Measurements from ENCODE around the gene KAT7. TPM values are rescaled to one million over a fixed set of nuclear protein-coding genes. Genes with fewer than 3 reads are reported as not detected.
"Not testable (repeated sequence)": the region's sequence is repeated elsewhere in the genome, so short reads cannot be mapped to it uniquely, and the experiment has no call there.

The KAT7 gene
- polyA plus RNA-seq, 3 donors from 2014 or later, result 32.3 to 67.2 (median 37.9) TPM

- peaks cover 0 to 9% (median 0%) of the 10 kb centered on the region in 3 donors for H3K27me3 Mint-ChIP-seq (ENCODE audit: low read depth in 3 of 3)
- peaks cover 86 to 88% of the 10 kb centered on the region in 2 donors for H3K4me1 Mint-ChIP-seq
- DNase-seq, result no peak
- peak overlapping the region; percentile 77 to 91 (median 86) for H3K27ac Mint-ChIP-seq
- no peaks in the 10 kb centered on the region for H3K9me3 Mint-ChIP-seq
- peak overlapping the region; percentile 52 to 65 (median 60) for H3K4me3 Mint-ChIP-seq
- peaks cover 0 to 10% (median 5%) of the 10 kb centered on the region in 3 donors for H3K36me3 Mint-ChIP-seq
Measured at GRCh38 chr17:49753959-49754391, 34.5 kb upstream of the KAT7 start.

DNA sequence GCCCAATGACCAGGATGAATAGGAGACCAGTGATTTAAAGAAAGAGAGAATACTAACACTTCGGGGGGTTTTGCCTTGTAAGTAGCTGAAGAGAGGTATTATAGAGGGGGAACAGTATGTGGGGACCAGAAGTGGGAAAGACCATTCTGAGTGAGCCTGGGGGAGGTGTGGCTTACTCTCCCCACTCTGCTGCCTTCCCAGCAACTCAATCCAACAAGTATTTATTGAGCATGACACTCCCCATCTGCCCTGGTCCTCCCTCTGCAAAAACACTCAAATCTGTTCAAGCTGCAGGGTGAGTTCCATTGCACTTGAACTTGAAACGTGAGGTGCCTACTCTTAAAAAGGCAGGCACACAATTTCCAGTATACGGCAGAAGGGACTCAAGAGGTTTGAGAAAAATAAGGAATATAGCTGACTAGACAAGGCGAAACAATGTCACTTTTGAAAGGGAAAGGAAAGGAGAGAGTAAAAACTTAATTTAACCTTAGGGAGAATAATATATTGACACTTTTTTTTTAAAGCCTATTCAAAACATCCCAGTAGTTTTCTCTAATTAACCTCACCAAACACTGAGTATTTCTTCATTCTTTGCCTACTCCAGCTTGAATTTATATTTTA, 32.7 kb upstream of the KAT7 start:
- DNase-seq, result no peak
- peak overlapping the region; percentile 77 to 95 (median 92) for H3K27ac Mint-ChIP-seq
- no peaks in the 10 kb centered on the region for H3K9me3 Mint-ChIP-seq
- H3K4me3 Mint-ChIP-seq, result peak overlapping the region; percentile 48 to 67 (median 64)
- peaks cover 0 to 10% (median 5%) of the 10 kb centered on the region in 3 donors for H3K36me3 Mint-ChIP-seq
- H3K4me1 Mint-ChIP-seq, result peaks cover 86 to 88% of the 10 kb centered on the region in 2 donors
- H3K27me3 Mint-ChIP-seq (ENCODE audit: low read depth in 3 of 3), result peaks cover 0 to 8% (median 0%) of the 10 kb centered on the region in 3 donors

DNA sequence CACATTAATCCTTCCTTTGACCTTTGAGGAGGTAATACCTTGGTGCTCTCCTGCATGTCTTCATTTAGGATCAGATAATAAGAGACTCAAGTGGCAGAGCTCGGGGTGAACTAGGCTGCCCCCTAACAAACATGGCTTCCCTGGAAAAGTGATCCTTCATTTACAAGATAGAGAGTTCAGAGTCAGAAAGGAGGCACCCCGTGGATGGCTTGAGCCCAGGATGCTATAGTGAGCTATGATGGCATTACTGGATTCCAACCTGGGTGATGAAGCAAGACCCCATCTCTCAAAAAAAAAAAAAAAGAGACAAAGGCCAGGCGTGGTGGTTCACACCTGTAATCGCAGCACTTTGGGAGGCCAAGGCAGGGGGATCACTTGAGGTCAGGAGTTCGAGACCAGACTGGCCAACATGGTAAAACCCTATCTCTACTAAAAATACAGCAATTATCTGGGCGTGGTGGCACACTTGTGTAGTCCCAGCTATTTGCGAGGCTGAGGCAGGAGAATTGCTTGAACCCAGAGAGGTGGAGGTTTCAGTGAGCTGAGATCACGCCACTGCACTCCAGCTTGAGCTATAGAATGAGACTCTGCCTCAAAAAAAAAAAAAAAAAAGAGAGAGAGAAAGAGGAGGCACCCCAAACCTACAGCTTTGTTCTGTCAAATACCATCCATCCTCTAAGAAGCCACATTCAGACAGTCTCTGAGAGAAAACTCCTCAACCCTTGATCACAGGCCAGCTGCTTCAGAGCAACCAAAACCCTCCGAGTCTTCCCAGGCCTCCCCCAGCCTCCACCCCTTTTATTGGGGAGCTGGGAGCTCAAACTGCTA, 31.9 kb upstream of the KAT7 start:
- Mint-ChIP-seq H3K36me3 (peaks cover 0 to 10% (median 5%) of the 10 kb centered on the region in 3 donors), H3K9me3 (no peaks in the 10 kb centered on the region), H3K27ac (peak overlapping the region; percentile 77 to 95 (median 92)), H3K27me3 (ENCODE audit: low read depth in 3 of 3) (peaks cover 0 to 8% (median 0%) of the 10 kb centered on the region in 3 donors), H3K4me1 (peaks cover 92 to 93% of the 10 kb centered on the region in 2 donors), H3K4me3 (peak overlapping the region; percentile 45 to 67 (median 64))
- DNase-seq, result no peak

DNA sequence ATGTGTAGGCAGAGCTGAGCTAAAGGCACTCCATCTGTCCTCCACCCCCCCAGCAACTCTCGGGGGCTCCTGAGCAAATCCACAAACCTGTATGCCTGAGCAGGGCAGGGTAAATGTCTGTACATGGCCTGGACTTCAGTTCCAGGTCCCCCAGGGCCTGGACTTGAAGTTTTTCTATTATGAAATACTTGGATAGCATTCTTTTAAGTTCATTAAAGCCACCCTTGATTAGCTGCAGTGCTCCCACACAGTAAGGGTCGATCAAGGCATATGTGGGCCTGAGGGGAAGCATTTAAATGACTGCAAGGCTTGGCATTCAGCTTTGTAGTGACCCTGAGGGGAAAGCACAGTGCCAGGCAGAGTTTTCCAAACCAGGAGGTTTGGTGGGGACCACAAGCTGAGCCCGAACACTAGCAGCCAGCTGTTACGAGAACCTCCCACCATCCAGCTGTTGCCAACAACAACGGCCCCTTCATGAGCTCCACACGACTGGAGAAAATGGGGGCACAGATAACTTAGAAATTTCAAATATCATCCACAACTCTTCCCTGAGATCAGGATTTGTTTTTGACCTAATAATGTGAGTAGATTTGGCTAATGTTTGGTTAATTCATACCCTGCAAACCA, 31.2 kb upstream of the KAT7 start:
- peak overlapping the region; percentile 45 to 56 (median 46) for H3K4me3 Mint-ChIP-seq
- peaks cover 0 to 11% (median 2%) of the 10 kb centered on the region in 3 donors for H3K27me3 Mint-ChIP-seq (ENCODE audit: low read depth in 3 of 3)
- peaks cover 95% of the 10 kb centered on the region in 2 donors for H3K4me1 Mint-ChIP-seq
- DNase-seq, result no peak
- peaks cover 0 to 10% (median 5%) of the 10 kb centered on the region in 3 donors for H3K36me3 Mint-ChIP-seq
- no peaks in the 10 kb centered on the region for H3K9me3 Mint-ChIP-seq
- H3K27ac Mint-ChIP-seq, result peak overlapping the region; percentile 77 to 95 (median 92)

DNA sequence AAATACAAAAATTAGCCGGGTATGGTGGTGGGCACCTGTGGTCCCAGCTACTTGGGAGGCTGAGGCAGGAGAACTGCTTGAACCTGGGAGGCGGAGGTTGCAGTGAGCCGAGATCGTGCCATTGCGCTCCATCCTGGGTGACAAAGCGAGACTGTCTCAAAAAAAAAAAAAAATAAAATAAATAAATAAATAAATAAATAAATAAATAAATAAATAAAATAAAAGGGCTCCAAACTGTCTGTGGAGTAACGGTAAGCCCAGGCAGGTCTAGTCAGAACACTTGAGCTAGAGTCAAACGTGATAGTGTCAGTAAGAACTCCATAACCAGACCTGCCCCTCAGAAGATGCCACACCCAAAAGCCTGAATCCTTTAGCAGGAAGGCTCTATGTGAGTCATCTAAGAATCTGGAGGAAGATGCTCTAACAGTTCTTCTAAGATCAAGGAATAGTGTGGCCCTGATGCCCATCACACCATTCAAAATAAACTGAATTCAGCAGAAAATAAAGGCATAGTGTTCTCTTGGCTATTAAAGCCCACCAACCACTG, 29.9 kb upstream of the KAT7 start:
- H3K9me3 Mint-ChIP-seq, DNase-seq: not testable (repeated sequence)
- peaks cover 90 to 91% of the 10 kb centered on the region in 2 donors for H3K4me1 Mint-ChIP-seq
- H3K27me3 Mint-ChIP-seq (ENCODE audit: low read depth in 3 of 3), result peaks cover 7 to 12% (median 10%) of the 10 kb centered on the region in 3 donors
- peak overlapping the region; percentile 78 to 99 (median 91) for H3K27ac Mint-ChIP-seq
- H3K36me3 Mint-ChIP-seq, result peaks cover 0 to 10% (median 5%) of the 10 kb centered on the region in 3 donors
- H3K4me3 Mint-ChIP-seq, result peak overlapping the region; percentile 94 to 100 (median 95)

DNA sequence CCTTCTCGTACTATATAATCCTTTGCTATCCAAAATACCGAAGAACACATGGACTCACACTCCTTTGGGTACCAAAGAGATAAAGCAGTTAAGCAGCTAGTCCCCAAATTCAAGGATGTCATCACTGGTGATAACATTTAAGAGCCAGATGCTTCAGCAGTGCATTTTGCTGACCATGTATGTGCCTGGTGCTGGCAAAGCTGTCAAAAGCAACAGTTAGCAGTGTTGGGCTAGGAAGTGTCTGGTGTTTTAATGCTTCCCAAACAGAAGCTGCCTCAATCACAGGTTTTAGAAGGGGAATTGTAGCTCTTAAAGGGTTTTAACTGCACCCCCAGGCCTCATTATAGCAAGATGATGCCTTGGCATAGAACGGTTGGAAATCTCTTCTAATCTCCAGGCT, 29.3 kb upstream of the KAT7 start:
- peaks cover 12 to 16% (median 15%) of the 10 kb centered on the region in 3 donors for H3K27me3 Mint-ChIP-seq (ENCODE audit: low read depth in 3 of 3)
- peak overlapping the region; percentile 94 to 100 (median 95) for H3K4me3 Mint-ChIP-seq
- peak; percentile 43 to 50 (median 48) for DNase-seq

GRCh38 chr17:49760296-49760695, 28.2 kb upstream of the KAT7 start:
- Mint-ChIP-seq H3K9me3 (no peaks in the 10 kb centered on the region), H3K4me1 (peaks cover 83 to 88% of the 10 kb centered on the region in 2 donors), H3K4me3 (peak overlapping the region; percentile 94 to 100 (median 95)), H3K27me3 (ENCODE audit: low read depth in 3 of 3) (peaks cover 13 to 17% (median 13%) of the 10 kb centered on the region in 3 donors), H3K36me3 (peaks cover 0 to 10% (median 5%) of the 10 kb centered on the region in 3 donors), H3K27ac (peak overlapping the region; percentile 78 to 99 (median 91))
- DNase-seq, result no peak

More for the DNA sequence above, 29.3 kb upstream of the KAT7 start:
- Mint-ChIP-seq H3K4me1 (peaks cover 87% of the 10 kb centered on the region in 2 donors), H3K9me3 (no peaks in the 10 kb centered on the region), H3K36me3 (peaks cover 0 to 10% (median 5%) of the 10 kb centered on the region in 3 donors), H3K27ac (peak overlapping the region; percentile 78 to 99 (median 91))

DNA sequence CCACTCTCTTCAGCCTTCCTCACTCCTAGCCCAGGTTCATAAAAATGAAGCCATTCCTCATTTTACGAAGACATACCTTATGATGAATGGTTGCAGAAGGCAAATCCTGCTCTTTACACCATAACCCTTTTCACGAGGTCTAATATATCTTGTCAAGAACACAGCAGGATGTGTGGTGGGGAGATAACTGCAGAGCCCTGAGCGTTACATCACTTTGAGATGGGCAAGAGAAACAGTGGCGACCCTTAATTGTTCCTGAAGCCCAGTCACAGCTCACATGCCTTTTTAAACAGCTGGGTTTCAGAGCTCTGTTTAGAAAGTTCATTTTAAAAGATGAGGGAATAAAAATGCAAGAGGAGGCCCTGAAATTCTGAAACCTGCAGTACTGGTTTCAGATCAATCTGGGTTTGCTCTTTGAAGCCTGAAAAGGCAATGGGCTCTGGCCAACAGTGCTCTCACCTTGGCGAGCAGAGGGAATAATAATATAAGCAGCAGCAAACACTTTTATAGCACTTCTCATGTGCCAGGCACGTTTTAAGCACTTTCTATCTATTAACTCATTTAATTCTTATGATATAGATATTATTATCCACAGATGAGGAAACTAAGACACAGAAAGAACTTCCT, 27.4 kb upstream of the KAT7 start:
- no peaks in the 10 kb centered on the region for H3K9me3 Mint-ChIP-seq
- H3K4me3 Mint-ChIP-seq, result peak overlapping the region; percentile 94 to 100 (median 95)
- peaks cover 11 to 17% (median 13%) of the 10 kb centered on the region in 3 donors for H3K27me3 Mint-ChIP-seq (ENCODE audit: low read depth in 3 of 3)
- peak overlapping the region; percentile 78 to 99 (median 91) for H3K27ac Mint-ChIP-seq
- peak in 1 of 3 donors; percentile 31 for DNase-seq
- peaks cover 0 to 7% (median 5%) of the 10 kb centered on the region in 3 donors for H3K36me3 Mint-ChIP-seq
- peaks cover 75 to 88% of the 10 kb centered on the region in 2 donors for H3K4me1 Mint-ChIP-seq

DNA sequence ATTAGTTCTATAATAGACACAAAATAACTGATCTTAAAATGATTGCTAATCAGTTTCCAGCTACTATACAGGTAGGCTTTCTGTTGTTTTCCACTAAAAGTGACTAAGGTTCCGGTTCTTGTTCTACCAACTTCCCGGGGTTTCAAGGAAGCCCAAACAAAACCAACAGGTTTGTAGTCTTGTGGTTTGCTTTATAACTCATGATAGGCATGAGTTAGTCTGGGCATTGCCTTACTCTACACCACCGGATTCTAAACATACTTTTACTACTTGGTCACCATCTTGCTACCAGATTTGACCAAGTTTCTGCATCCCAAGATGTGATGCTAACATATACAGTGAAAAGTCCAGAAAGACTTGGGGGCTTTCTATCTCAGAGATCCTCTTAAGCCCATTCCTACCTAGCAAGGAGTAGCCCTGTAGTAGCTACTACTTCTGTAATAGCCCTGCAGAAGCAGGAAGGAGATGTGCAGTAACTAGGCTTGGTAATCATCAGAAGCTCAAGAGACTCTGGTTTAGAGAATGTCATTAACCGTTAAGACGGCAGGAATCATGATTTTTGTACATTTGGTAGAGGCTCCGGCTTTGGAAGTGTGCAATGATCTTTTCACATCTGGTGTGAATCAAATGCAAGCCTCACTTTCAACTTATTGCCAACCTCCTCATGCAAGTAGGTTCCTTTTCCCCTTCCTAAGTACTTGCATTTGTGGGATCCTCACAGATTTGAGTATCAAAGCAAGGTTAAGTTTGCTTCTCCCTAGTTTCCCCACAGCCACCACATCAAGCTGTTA, 26.1 kb upstream of the KAT7 start:
- DNase-seq, result no peak
- Mint-ChIP-seq H3K36me3 (peaks cover 0 to 4% (median 4%) of the 10 kb centered on the region in 3 donors), H3K9me3 (no peaks in the 10 kb centered on the region), H3K4me3 (peak overlapping the region; percentile 94 to 100 (median 95)), H3K27me3 (ENCODE audit: low read depth in 3 of 3) (peaks cover 11 to 17% (median 13%) of the 10 kb centered on the region in 3 donors), H3K27ac (peak overlapping the region; percentile 78 to 99 (median 92)), H3K4me1 (peaks cover 62 to 76% of the 10 kb centered on the region in 2 donors)

GRCh38 chr17:49763735-49764558, 24.5 kb upstream of the KAT7 start, which contains the start of gene FAM117A:
Gene FAM117A (minus strand): TSS chr17:49764131. CDS start chr17:49764087, 44 bp downstream.
- Mint-ChIP-seq H3K4me1 (peaks cover 50 to 63% of the 10 kb centered on the region in 2 donors), H3K27ac (peak within 1 kb of the TSS; percentile 78 to 99 (median 92)), H3K9me3 (no peaks in the 10 kb centered on the region), H3K27me3 (ENCODE audit: low read depth in 3 of 3) (peaks cover 13 to 17% (median 13%) of the 10 kb centered on the region in 3 donors), H3K4me3 (peak within 1 kb of the TSS; percentile 94 to 100 (median 95)), H3K36me3 (no peaks in the 10 kb centered on the region)
- peak; percentile 95 to 96 (median 95) for DNase-seq

DNA sequence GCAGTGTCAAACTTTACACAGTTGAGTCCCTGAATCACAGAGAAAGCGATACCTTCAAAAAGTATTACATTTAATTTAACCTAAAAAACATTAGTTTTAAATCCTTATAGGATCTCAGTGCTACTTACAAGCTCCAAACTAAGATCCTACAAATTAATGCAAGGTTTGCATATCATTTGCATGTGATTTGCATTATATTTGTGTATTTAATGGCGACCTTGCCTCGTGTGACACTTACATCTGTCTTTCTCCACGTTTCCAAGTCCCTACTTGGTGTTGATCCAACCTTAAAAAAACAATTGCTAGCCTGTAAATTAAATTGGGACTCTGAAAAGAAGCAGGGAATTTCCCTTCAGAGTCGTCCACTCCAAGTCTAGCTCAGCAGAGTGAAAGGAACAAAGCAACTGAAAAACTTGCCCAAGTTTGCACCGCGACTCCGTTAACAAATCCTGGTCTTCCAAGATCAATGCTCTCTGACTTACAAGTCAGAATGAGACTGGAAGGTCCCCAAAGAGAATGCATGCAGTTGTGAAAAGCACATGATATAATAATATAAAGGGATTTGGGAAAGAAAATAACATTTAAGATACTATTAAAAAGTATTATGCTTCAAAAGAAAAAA, 23.8 kb upstream of the KAT7 start:
- H3K9me3 Mint-ChIP-seq, result no peaks in the 10 kb centered on the region
- peaks cover 13 to 17% (median 13%) of the 10 kb centered on the region in 3 donors for H3K27me3 Mint-ChIP-seq (ENCODE audit: low read depth in 3 of 3)
- H3K36me3 Mint-ChIP-seq, result no peaks in the 10 kb centered on the region
- peaks cover 43 to 56% of the 10 kb centered on the region in 2 donors for H3K4me1 Mint-ChIP-seq
- no peak for DNase-seq
- H3K4me3 Mint-ChIP-seq, result peak overlapping the region; percentile 83 to 99 (median 84)
- H3K27ac Mint-ChIP-seq, result peak overlapping the region; percentile 78 to 89 (median 86)

Data from immature natural killer cell (primary cell).